Vagina (tissue), 2 donors: ENCODE results near the gene GKN1. TPM values are rescaled to one million over a fixed set of nuclear protein-coding genes. Genes with fewer than 3 reads are reported as not detected.
A peak's percentile ranks its signal among the peaks of the same experiment; 100 is the strongest.

Experiments used
- DNase-seq, 2 donors: peaks; one replicate each; pipeline ENCODE4 v3.0.0-alpha.2; 2017; ENCODE audit errors: extremely low spot score in 2 of 2
- H3K27ac ChIP-seq: fragments of 200-600 bp; sonication (generic); one replicate; pipeline ENCODE4 v1.5.1; 2019
- H3K27me3 ChIP-seq: fragments of 200-600 bp; sonication (generic); one replicate; pipeline ENCODE4 v1.5.1; 2019
- H3K36me3 ChIP-seq, 2 donors: fragments of 200-600 bp; sonication (generic); one replicate each; pipeline ENCODE4 v1.5.1; 2017 to 2019
- H3K4me1 ChIP-seq: fragments of 200-600 bp; sonication (generic); one replicate; pipeline ENCODE4 v1.5.1; 2019
- H3K4me3 ChIP-seq, 2 donors: fragments of 200-600 bp; sonication (generic); 1 replicate in 1 of 2; 2 replicates in 1 of 2; pipeline ENCODE4 v1.5.1; 2016 to 2019
- H3K9me3 ChIP-seq: fragments of 200-600 bp; sonication (generic); one replicate; pipeline ENCODE4 v1.5.1; 2019
- CTCF ChIP-seq, 3 experiments: fragments of 450-650 bp in 2 of 3; fragments of 200-600 bp in 1 of 3; sonication (generic) in 1 of 3; IDR thresholded peaks; one replicate each; pipeline ENCODE4 v1.5.1; 2017 to 2019; ENCODE audit warnings: antibody characterized with exemption in 3 of 3, mild to moderate bottlenecking in 2 of 3, moderate library complexity in 2 of 3
- POLR2A ChIP-seq, 2 donors: fragments of 450-650 bp; IDR thresholded peaks; one replicate each; pipeline ENCODE4 v1.6.1; 2017; ENCODE audit warnings: antibody characterized with exemption in 2 of 2, mild to moderate bottlenecking in 2 of 2, moderate library complexity in 2 of 2
- POLR2AphosphoS5 ChIP-seq, 2 donors: sonication (generic); formaldehyde crosslinking; IDR thresholded peaks; one replicate each; pipeline ENCODE4 v1.9.0; 2017; ENCODE audit warnings: antibody characterized with exemption in 2 of 2, mild to moderate bottlenecking in 2 of 2, low read depth in 1 of 2; ENCODE audit not compliant: insufficient read depth in 1 of 2
- intact Hi-C: fragments of 100-400 bp; cut with DNase I; formaldehyde crosslinking; loops from one replicate; pipeline ENCODE4 v1.15.1; 2023
- total RNA-seq: library from RNA; depleted of rRNA; stranded (reverse); fragments of >200 nt; gene quantifications from one replicate; pipeline ENCODE4 v1.2.3, GENCODE V29; 2016

GKN1 gene
- total RNA-seq, 1 donor from 2014 or later: not detected

GRCh38 chr2:69007169-69007568 is 32.7 kb downstream of the GKN1 start:
- no peak overlapping the region for H3K4me3 ChIP-seq
- TF ChIP-seq POLR2A (IDR thresholded peaks at IDR 0.05): no peak
- TF ChIP-seq CTCF (IDR thresholded peaks at IDR 0.05): no peak
- no peak for TF ChIP-seq POLR2AphosphoS5 (IDR thresholded peaks at IDR 0.05; ENCODE audit: insufficient read depth in 1 of 2, low read depth in 1 of 2)
- H3K27ac ChIP-seq: no peak overlapping the region
- no peak for DNase-seq
- no peaks in the 10 kb centered on the region for H3K4me1 ChIP-seq
- no peaks in the 10 kb centered on the region for H3K36me3 ChIP-seq
- intact Hi-C loops: no loop called here
- no peaks in the 10 kb centered on the region for H3K9me3 ChIP-seq
- no peaks in the 10 kb centered on the region for H3K27me3 ChIP-seq

DNA sequence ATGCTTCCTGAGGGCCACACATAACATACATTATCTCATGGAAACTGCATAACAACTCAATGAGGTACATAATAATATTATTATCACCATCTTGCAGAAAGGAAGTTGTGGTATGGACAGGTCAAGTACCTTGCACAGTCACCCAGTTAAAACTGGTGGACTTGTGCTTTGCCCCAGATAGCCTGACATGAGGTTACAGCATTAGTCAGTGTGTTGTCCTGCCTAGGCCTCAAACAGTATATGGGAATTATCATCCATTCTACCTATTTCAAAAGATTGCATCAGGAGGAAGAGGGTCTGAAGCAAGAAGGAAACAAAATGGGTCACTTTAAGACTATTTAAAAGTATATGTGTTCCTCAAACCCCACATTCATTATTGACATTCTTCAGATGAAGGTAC is 33.2 kb downstream of the GKN1 start:
- Histone ChIP-seq H3K36me3 (no peaks in the 10 kb centered on the region), H3K4me1 (peaks cover 4% of the 10 kb centered on the region), H3K27me3 (no peaks in the 10 kb centered on the region), H3K27ac (no peak overlapping the region), H3K4me3 (no peak overlapping the region), H3K9me3 (no peaks in the 10 kb centered on the region)
- intact Hi-C loops: no loop called here
- no peak for TF ChIP-seq POLR2A (IDR thresholded peaks at IDR 0.05)
- no peak for TF ChIP-seq CTCF (IDR thresholded peaks at IDR 0.05)
- TF ChIP-seq POLR2AphosphoS5 (IDR thresholded peaks at IDR 0.05; ENCODE audit: insufficient read depth in 1 of 2, low read depth in 1 of 2): no peak
- DNase-seq: no peak

DNA sequence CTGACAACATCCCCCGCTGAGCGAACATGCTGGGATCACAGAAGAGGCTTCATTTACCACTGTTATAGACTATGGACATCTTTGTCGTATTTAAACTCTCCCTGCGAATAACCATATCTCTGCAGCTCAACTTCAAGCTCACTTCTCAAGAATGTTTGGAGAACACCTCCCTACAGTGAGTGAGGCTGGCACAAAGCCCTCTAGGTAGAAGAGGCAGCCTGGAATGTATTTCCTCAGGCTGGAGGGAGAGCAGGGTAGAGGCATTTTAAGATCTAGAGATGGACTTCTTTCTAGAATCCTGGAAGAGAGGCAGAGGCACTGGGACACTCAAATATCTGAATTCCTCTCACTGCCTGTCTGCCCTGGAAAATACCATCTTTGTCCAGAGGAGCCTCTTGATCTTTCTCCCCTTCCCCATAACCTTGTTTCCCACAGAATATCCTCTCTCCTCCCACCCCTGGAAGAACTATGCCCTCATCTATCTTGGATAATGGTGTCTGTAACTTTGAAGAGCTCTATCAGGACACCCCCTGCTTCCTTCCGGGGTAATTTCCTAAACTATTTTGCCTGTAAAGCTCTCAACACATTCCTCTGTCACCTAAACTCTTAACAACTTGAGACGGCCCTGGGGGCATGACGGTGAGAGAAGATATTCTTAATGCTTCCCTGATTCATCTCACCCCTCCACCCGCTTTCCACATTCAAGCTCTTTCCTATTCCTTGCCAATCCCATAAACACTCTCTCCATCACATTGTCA is 36.2 kb downstream of the GKN1 start:
- intact Hi-C loops: no loop called here
- no peaks in the 10 kb centered on the region for H3K9me3 ChIP-seq
- TF ChIP-seq POLR2A (IDR thresholded peaks at IDR 0.05): no peak
- no peak for TF ChIP-seq POLR2AphosphoS5 (IDR thresholded peaks at IDR 0.05; ENCODE audit: insufficient read depth in 1 of 2, low read depth in 1 of 2)
- TF ChIP-seq CTCF (IDR thresholded peaks at IDR 0.05): no peak
- H3K4me1 ChIP-seq: peaks cover 20% of the 10 kb centered on the region
- H3K36me3 ChIP-seq: no peaks in the 10 kb centered on the region
- no peak overlapping the region for H3K27ac ChIP-seq
- H3K4me3 ChIP-seq: no peak overlapping the region
- no peak for DNase-seq
- H3K27me3 ChIP-seq: no peaks in the 10 kb centered on the region

DNA sequence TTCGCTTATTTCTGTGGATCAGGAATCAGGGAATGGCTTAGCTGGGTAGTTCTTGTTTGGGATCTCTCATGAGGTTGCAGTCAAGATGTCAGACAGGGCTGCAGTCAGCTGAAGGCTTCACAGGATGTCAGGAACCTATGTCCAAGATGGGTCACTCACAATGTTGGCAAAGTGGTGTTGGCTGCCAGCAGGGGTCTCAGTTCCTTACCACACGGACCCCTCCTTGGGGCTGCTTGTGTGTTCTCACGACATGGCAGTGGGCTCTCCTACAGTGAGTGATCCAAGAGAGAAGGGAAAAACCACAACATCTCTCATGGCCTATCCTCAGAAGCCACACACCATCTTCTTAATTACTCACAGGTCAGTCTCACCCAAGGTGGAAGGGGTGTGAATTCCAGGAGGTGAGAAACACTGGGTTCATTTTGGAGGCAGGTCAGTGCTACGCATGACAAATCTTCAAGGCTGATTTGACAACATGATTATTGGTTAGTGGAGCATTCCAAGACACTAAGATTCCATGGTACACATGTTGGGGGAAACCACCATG is 37.2 kb downstream of the GKN1 start:
- H3K36me3 ChIP-seq: no peaks in the 10 kb centered on the region
- H3K27ac ChIP-seq: no peak overlapping the region
- intact Hi-C loops: loop anchor here (2.0 kb wide), 1 partner anchor 295 kb away; no protein-coding TSS in a partner anchor

More for the DNA sequence above, 37.2 kb downstream of the GKN1 start:
- peak in 1 of 2 donors; percentile 75 for DNase-seq
- H3K4me1 ChIP-seq: peaks cover 31% of the 10 kb centered on the region
- no peak overlapping the region for H3K4me3 ChIP-seq
- TF ChIP-seq POLR2AphosphoS5 (IDR thresholded peaks at IDR 0.05; ENCODE audit: insufficient read depth in 1 of 2, low read depth in 1 of 2): no peak
- no peak for TF ChIP-seq CTCF (IDR thresholded peaks at IDR 0.05)
- TF ChIP-seq POLR2A (IDR thresholded peaks at IDR 0.05): no peak
- no peaks in the 10 kb centered on the region for H3K9me3 ChIP-seq
- H3K27me3 ChIP-seq: no peaks in the 10 kb centered on the region
